Panc1 (cell line): ENCODE data around the gene EPC1. TPM values are rescaled to one million over a fixed set of nuclear protein-coding genes. Genes with fewer than 3 reads are reported as not detected.

ENCODE experiments used
- ATAC-seq: fragments of 200-7000 bp; cut with Tn5 transposase; 2 replicates; pipeline ENCODE4 v1.9.1; 2020; ENCODE audit warnings: mild to moderate bottlenecking, moderate library complexity
- BruUV-seq: library from RNA; stranded (reverse); fragments of 400-500 nt; replicated peaks from 2 replicates; lab custom pipeline; 2021; lab: Mats Ljungman, UMichigan
- CTCF ChIA-PET: fragments of 300-600 bp; sonication (Branson Sonifier 250); formaldehyde crosslinking; loops from one replicate; lab custom pipeline; 2022; ENCODE audit warnings: antibody characterized with exemption; lab: Charles Lee
- POLR2A ChIA-PET: fragments of 300-600 bp; sonication (Branson Sonifier 250); formaldehyde crosslinking; loops from one replicate; lab custom pipeline; 2022; ENCODE audit warnings: antibody characterized with exemption; lab: Charles Lee
- DNase-seq: peaks from one replicate; pipeline ENCODE4 v3.0.0-alpha.2; 2010; ENCODE audit warnings: low read depth, low spot score
- H3K27ac ChIP-seq: 2 replicates; pipeline ENCODE4 v1.5.1; 2011; ENCODE audit warnings: mild to moderate bottlenecking, low read length, inconsistent platforms
- H3K27me3 ChIP-seq: fragments of 200-500 bp; sonication (Bioruptor generic); 2 replicates; pipeline ENCODE4 v1.6.0; 2014; ENCODE audit warnings: low read length, inconsistent platforms; ENCODE audit not compliant: control insufficient read depth, insufficient read depth
- H3K36me3 ChIP-seq: fragments of 200-500 bp; sonication (Bioruptor generic); 2 replicates; pipeline ENCODE4 v1.5.1; 2014; ENCODE audit warnings: inconsistent platforms, mild to moderate bottlenecking, low read length, moderate library complexity; ENCODE audit not compliant: control insufficient read depth, insufficient read depth
- H3K4me1 ChIP-seq: 2 replicates; pipeline ENCODE4 v1.5.1; 2011; ENCODE audit warnings: inconsistent platforms, mild to moderate bottlenecking, low read length, moderate library complexity; ENCODE audit not compliant: control insufficient read depth, insufficient read depth
- H3K4me3 ChIP-seq, 2 experiments: 2 replicates each; pipeline ENCODE4 v1.5.1; 2011 to 2012; ENCODE audit warnings: low read depth in 2 of 2, low read length in 2 of 2, mild to moderate bottlenecking in 2 of 2, inconsistent platforms in 1 of 2, moderate library complexity in 1 of 2
- H3K9me3 ChIP-seq: fragments of 200-500 bp; sonication (Bioruptor generic); 2 replicates; pipeline ENCODE4 v1.5.1; 2014; ENCODE audit warnings: low read depth, mild to moderate bottlenecking, inconsistent platforms, low read length, moderate library complexity; ENCODE audit not compliant: control insufficient read depth, insufficient read depth
- CTCF ChIP-seq: fragments of 450-650 bp; IDR thresholded peaks from 2 replicates; pipeline ENCODE4 v1.5.1; 2017; ENCODE audit warnings: mild to moderate bottlenecking
- POLR2AphosphoS5 ChIP-seq: IDR thresholded peaks from 2 replicates; pipeline ENCODE4 v1.6.1; 2012; ENCODE audit warnings: mild to moderate bottlenecking, low read depth, low read length, moderate library complexity
- REST ChIP-seq, 2 experiments: IDR thresholded peaks; 2 replicates each; pipeline ENCODE4 v1.6.1; 2011 to 2012; ENCODE audit warnings: low read depth in 2 of 2, control low read depth in 1 of 2, low read length in 1 of 2, mild to moderate bottlenecking in 1 of 2, moderate library complexity in 1 of 2; ENCODE audit not compliant: insufficient read depth in 1 of 2
- SIN3A ChIP-seq: IDR thresholded peaks from 2 replicates; pipeline ENCODE4 v1.6.1; 2012; ENCODE audit warnings: low read depth, mild to moderate bottlenecking, low read length, moderate library complexity, borderline replicate concordance; ENCODE audit not compliant: insufficient read depth
- TCF7L2 ChIP-seq: IDR thresholded peaks from 2 replicates; pipeline ENCODE4 v1.6.1; 2011; ENCODE audit warnings: mild to moderate bottlenecking, low read depth, low read length, inconsistent platforms
- in situ Hi-C: cut with HindIII; loops from 2 replicates; pipeline ENCODE4 v1.10.0; 2016; ENCODE audit warnings: low sequenced_read_pairs, low pct_unique_long_range_greater_than_20kb
- intact Hi-C: fragments of 100-400 bp; cut with micrococcal nuclease; formaldehyde crosslinking; loops from one replicate; pipeline ENCODE4 v1.10.0; 2022; ENCODE audit not compliant: unreplicated experiment
- total RNA-seq: library from RNA; stranded (reverse); gene quantifications from one replicate; pipeline ENCODE4 v1.2.1, GENCODE V29; 2021; ENCODE audit not compliant: unreplicated experiment

EPC1 gene
- total RNA-seq, 1 experiment from 2014 or later = 18.4 TPM

- no peaks in the 10 kb centered on the region for H3K9me3 ChIP-seq
- no peaks in the 10 kb centered on the region; the same call in none of the 2 replicates for H3K36me3 ChIP-seq
- no peak overlapping the region for H3K27ac ChIP-seq
- in situ Hi-C loops = no loop called here
- TF ChIP-seq TCF7L2 (no peak), POLR2AphosphoS5 (no peak), SIN3A (no peak), REST (IDR thresholded peaks at IDR 0.05; ENCODE audit: insufficient read depth in 1 of 2, low read depth in 2 of 2, low read length in 1 of 2) (no peak), CTCF (no peak)
- no peak for ATAC-seq
- H3K27me3 ChIP-seq = no peaks in the 10 kb centered on the region
- ChIA-PET POLR2A (no interaction called here), CTCF (no interaction called here)
- intact Hi-C loops = no loop called here
- no peak overlapping the region for H3K4me3 ChIP-seq
- BruUV-seq = no TSS peak
- DNase-seq = no peak
- peaks cover 3% of the 10 kb centered on the region; the same call in 1 of the 2 replicates for H3K4me1 ChIP-seq
Observed at GRCh38 chr10:32374605-32375004, 27.6 kb upstream of the EPC1 start.

GRCh38 chr10:32373496-32373895, 26.5 kb upstream of the EPC1 start:
- no peak for ATAC-seq
- intact Hi-C loops (no loop called here), in situ Hi-C loops (no loop called here)
- ChIA-PET POLR2A (no interaction called here), CTCF (no interaction called here)
- Histone ChIP-seq H3K9me3 (no peaks in the 10 kb centered on the region), H3K4me3 (no peak overlapping the region), H3K4me1 (no peaks in the 10 kb centered on the region; the same call in 1 of the 2 replicates), H3K27me3 (no peaks in the 10 kb centered on the region), H3K27ac (no peak overlapping the region), H3K36me3 (no peaks in the 10 kb centered on the region; the same call in none of the 2 replicates)
- no peak for TF ChIP-seq POLR2AphosphoS5
- no peak for TF ChIP-seq SIN3A
- TF ChIP-seq REST (IDR thresholded peaks at IDR 0.05; ENCODE audit: insufficient read depth in 1 of 2, low read depth in 2 of 2, low read length in 1 of 2) = no peak
- TF ChIP-seq CTCF = no peak
- TF ChIP-seq TCF7L2 = no peak
- no TSS peak for BruUV-seq
- no peak for DNase-seq
